Peyer's patch (tissue), 4 donors: ENCODE measurements around the gene RDH12. TPM values are rescaled to one million over a fixed set of nuclear protein-coding genes. Genes with fewer than 3 reads are reported as not detected.

ENCODE experiments used
- DNase-seq, 3 donors: peaks; one replicate each; pipeline ENCODE4 v3.0.0-alpha.2; 2017 to 2019
- H3K27ac ChIP-seq, 4 donors: fragments of 200-600 bp; sonication (generic); one replicate each; pipeline ENCODE4 v1.5.1; 2016 to 2019
- H3K27me3 ChIP-seq, 2 donors: fragments of 200-600 bp; sonication (generic); one replicate each; pipeline ENCODE4 v1.5.1; 2019
- H3K36me3 ChIP-seq, 3 donors: fragments of 200-600 bp; sonication (generic); one replicate each; pipeline ENCODE4 v1.5.1; 2016 to 2019
- H3K4me1 ChIP-seq, 4 donors: fragments of 200-600 bp; sonication (generic); one replicate each; pipeline ENCODE4 v1.5.1; 2016 to 2019
- H3K4me3 ChIP-seq, 4 donors: fragments of 200-600 bp; sonication (generic); 1 replicate in 3 of 4; 2 replicates in 1 of 4; pipeline ENCODE4 v1.5.1; 2016 to 2019; ENCODE audit warnings: mild to moderate bottlenecking in 1 of 4
- H3K9me3 ChIP-seq, 4 donors: fragments of 200-600 bp; sonication (generic); one replicate each; pipeline ENCODE4 v1.5.1; 2016 to 2019; ENCODE audit warnings: mild to moderate bottlenecking in 1 of 4
- POLR2A ChIP-seq, 2 donors: fragments of 450-650 bp; IDR thresholded peaks; one replicate each; pipeline ENCODE4 v1.5.1; 2017; ENCODE audit warnings: antibody characterized with exemption in 2 of 2, mild to moderate bottlenecking in 2 of 2, moderate library complexity in 2 of 2
- total RNA-seq, 4 donors: library from RNA; depleted of rRNA; stranded (reverse); fragments of >200 nt; gene quantifications; one replicate each; pipeline ENCODE4 v1.1.0, GENCODE V29; 2016
- TF ChIP-seq, protein P1 (sequence below), 6 experiments: fragments of 450-650 bp in 4 of 6; fragments of 200-600 bp in 2 of 6; sonication (generic) in 1 of 6; IDR thresholded peaks; one replicate each; pipeline ENCODE4 v1.5.1; 2017 to 2019; ENCODE audit warnings: antibody characterized with exemption in 6 of 6, mild to moderate bottlenecking in 3 of 6, moderate library complexity in 1 of 6

The RDH12 gene
- total RNA-seq, 4 donors from 2014 or later, result not detected

DNA sequence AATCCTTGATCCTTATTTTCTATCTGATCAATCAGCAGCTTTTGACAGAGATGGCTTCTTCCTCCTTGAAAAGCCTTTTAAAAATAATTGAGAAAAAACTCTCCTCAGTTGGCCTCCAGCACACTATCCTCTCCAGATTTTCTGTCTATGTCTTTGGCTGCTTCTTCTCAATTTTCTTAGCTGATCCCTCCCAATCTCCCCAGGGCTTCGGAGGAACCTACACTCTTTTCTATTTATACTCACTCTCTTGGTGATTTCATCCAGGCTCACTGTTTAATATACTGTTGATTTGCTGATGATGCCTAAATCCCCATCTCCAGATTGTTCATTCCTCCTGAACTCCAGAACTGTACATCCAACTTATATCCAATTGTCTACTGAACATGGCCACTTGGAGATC, 54.8 kb downstream of the RDH12 start:
- H3K9me3 ChIP-seq, result no peaks in the 10 kb centered on the region
- no peaks in the 10 kb centered on the region for H3K4me1 ChIP-seq
- H3K36me3 ChIP-seq, result peaks cover 0 to 58% (median 5%) of the 10 kb centered on the region in 3 donors
- no peak for TF ChIP-seq POLR2A (IDR thresholded peaks at IDR 0.05)
- TF ChIP-seq, protein P1, sequence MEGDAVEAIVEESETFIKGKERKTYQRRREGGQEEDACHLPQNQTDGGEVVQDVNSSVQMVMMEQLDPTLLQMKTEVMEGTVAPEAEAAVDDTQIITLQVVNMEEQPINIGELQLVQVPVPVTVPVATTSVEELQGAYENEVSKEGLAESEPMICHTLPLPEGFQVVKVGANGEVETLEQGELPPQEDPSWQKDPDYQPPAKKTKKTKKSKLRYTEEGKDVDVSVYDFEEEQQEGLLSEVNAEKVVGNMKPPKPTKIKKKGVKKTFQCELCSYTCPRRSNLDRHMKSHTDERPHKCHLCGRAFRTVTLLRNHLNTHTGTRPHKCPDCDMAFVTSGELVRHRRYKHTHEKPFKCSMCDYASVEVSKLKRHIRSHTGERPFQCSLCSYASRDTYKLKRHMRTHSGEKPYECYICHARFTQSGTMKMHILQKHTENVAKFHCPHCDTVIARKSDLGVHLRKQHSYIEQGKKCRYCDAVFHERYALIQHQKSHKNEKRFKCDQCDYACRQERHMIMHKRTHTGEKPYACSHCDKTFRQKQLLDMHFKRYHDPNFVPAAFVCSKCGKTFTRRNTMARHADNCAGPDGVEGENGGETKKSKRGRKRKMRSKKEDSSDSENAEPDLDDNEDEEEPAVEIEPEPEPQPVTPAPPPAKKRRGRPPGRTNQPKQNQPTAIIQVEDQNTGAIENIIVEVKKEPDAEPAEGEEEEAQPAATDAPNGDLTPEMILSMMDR (IDR thresholded peaks at IDR 0.05), result no peak
- no peak for DNase-seq
- H3K27ac ChIP-seq, result no peak overlapping the region
- no peak overlapping the region for H3K4me3 ChIP-seq
- no peaks in the 10 kb centered on the region for H3K27me3 ChIP-seq

DNA sequence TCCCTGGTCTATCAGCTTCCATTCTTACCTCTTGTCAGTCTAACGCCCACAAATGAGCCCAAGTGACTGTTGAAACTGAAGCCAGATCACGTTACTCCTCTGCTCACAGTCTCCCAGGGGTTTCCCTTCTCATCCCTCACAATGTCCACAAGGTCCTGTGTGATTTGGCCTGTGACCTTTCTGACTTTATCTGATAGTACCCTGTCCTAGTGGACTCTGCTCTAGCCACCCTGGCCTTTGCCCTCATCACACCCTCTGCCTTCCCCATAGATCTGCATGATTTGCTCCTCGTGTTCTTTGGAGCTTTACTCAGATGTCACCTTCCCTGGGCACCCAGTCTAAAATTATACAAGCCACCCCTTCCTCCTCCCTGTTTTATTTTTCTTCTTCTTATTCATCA, 55.5 kb downstream of the RDH12 start:
- Histone ChIP-seq H3K4me3 (no peak overlapping the region), H3K27ac (no peak overlapping the region), H3K4me1 (no peaks in the 10 kb centered on the region), H3K9me3 (no peaks in the 10 kb centered on the region), H3K36me3 (peaks cover 0 to 58% (median 5%) of the 10 kb centered on the region in 3 donors), H3K27me3 (no peaks in the 10 kb centered on the region)
- no peak for TF ChIP-seq POLR2A (IDR thresholded peaks at IDR 0.05)
- TF ChIP-seq, protein P1 (IDR thresholded peaks at IDR 0.05), result no peak
- DNase-seq, result no peak

DNA sequence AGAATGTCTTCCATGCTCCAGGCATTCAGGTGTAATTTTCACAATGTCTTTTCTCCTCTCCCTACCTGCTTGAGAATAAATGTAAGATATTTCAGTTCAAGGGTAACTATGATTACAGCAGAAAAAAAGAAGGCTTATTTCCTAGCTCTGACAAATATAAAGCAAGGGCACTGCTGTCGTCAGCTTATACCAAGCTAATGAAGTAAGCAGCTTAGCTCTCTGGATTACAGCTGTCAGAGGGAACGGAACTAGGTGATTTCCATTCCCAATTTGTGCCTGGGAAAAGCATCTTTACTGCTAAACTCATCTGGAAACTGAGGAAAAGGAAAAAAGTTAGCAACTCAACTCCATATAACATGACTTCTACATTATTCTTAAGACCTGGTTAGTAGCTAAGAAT, 58.2 kb downstream of the RDH12 start:
- no peaks in the 10 kb centered on the region for H3K27me3 ChIP-seq
- H3K4me3 ChIP-seq, result no peak overlapping the region
- TF ChIP-seq, protein P1 (IDR thresholded peaks at IDR 0.05), result no peak
- TF ChIP-seq POLR2A (IDR thresholded peaks at IDR 0.05), result no peak
- no peaks in the 10 kb centered on the region for H3K9me3 ChIP-seq
- H3K4me1 ChIP-seq, result no peaks in the 10 kb centered on the region
- no peak overlapping the region for H3K27ac ChIP-seq
- peaks cover 0 to 58% (median 0%) of the 10 kb centered on the region in 3 donors for H3K36me3 ChIP-seq
- DNase-seq, result no peak

DNA sequence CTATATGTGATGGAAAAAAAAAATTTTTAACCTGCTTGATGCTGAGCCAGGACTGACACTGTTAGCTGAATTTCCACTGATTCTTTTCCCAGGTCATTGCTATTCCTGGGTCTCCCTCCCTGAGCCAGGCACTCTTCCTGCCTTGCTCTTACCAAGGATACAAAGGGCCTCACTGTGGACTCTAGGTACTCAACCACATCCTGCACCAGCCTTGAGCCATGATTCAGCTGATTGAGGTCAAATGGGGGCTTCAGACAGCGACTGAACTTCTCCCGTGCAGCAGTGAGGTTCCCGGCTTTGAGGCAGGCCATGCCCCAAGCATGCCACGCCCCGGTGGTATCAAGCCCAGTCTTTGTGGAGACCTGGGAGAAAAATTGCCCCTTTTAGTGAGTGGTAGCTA, 60.4 kb downstream of the RDH12 start:
- no peak for TF ChIP-seq POLR2A (IDR thresholded peaks at IDR 0.05)
- TF ChIP-seq, protein P1 (IDR thresholded peaks at IDR 0.05), result no peak
- DNase-seq, result no peak
- Histone ChIP-seq H3K36me3 (peaks cover 0 to 74% (median 0%) of the 10 kb centered on the region in 3 donors), H3K27me3 (no peaks in the 10 kb centered on the region), H3K4me3 (no peak overlapping the region), H3K4me1 (no peaks in the 10 kb centered on the region), H3K9me3 (no peaks in the 10 kb centered on the region), H3K27ac (no peak overlapping the region)

DNA sequence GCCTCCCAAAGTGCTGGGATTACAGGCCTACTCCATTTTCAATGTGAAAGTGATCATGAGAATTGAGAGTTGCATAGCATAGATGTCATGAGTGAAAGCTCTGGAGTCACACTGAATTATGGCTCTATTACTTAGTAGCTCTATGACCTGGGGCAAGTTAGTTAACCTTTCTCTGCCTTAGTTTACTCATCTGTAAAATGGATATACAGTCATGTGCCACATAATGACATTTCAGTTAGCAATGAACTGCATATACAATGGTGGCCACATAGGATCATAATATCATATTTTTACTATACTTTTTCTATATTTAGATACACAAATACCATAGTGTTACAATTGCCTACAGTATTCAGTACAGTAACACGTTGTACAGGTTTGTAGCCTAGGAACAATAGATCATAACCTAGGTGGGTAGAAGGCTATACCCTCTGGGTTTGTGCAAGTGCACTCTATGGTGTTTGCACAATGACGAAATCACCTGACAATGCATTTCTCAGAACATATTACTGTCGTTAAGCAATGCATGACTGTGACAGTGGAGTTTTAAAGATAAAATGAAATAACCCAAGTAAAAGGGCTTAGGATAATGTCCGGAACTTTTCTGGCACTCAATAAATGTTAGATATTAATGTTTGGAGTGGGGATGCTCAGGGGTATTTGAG, 61.6 kb downstream of the RDH12 start:
- H3K27me3 ChIP-seq, result no peaks in the 10 kb centered on the region
- no peak for TF ChIP-seq POLR2A (IDR thresholded peaks at IDR 0.05)
- TF ChIP-seq, protein P1 (IDR thresholded peaks at IDR 0.05), result no peak
- no peak overlapping the region for H3K4me3 ChIP-seq
- peaks cover 0 to 86% (median 0%) of the 10 kb centered on the region in 3 donors for H3K36me3 ChIP-seq
- no peaks in the 10 kb centered on the region for H3K9me3 ChIP-seq
- no peak for DNase-seq
- H3K4me1 ChIP-seq, result no peaks in the 10 kb centered on the region
- no peak overlapping the region for H3K27ac ChIP-seq
